HepG2 (cell line): ENCODE data around the gene RERE. TPM values are rescaled to one million over a fixed set of nuclear protein-coding genes. Genes with fewer than 3 reads are reported as not detected.

Source experiments
- CC2D1A ChIP-seq: sonication (generic); formaldehyde crosslinking; IDR thresholded peaks from 2 replicates; pipeline ENCODE4 v1.8.1; 2023; ENCODE audit warnings: mild to moderate bottlenecking, missing genetic modification reagents
- CCDC6 ChIP-seq: sonication (generic); formaldehyde crosslinking; IDR thresholded peaks from 2 replicates; pipeline ENCODE4 v1.8.1; 2022; ENCODE audit warnings: mild to moderate bottlenecking, missing genetic modification reagents, moderate library complexity
- GPBP1L1 ChIP-seq: sonication (generic); formaldehyde crosslinking; IDR thresholded peaks from 2 replicates; pipeline ENCODE4 v1.5.0; 2020; ENCODE audit warnings: mild to moderate bottlenecking, missing genetic modification reagents
- HNRNPK ChIP-seq: fragments of 200-400 bp; formaldehyde crosslinking; IDR thresholded peaks from 2 replicates; pipeline ENCODE4 v1.6.1; 2018; ENCODE audit warnings: low read length, low read depth, moderate library complexity, mild to moderate bottlenecking; ENCODE audit not compliant: poor library complexity, severe bottlenecking
- NONO ChIP-seq, 2 experiments: fragments of 450-650 bp in 1 of 2; sonication (generic) in 1 of 2; formaldehyde crosslinking in 1 of 2; IDR thresholded peaks in 1 of 2; conservative IDR thresholded peaks in 1 of 2; 2 replicates each; pipeline versions ENCODE4 v1.6.1 to v1.8.0; 2017 to 2022; ENCODE audit warnings: mild to moderate bottlenecking in 1 of 2, missing genetic modification reagents in 1 of 2, moderate library complexity in 1 of 2
- PAF1 ChIP-seq: IDR thresholded peaks from 2 replicates; pipeline ENCODE4 v1.6.1; 2016; ENCODE audit warnings: missing genetic modification reagents, missing compliant biosample characterization
- PCBP1 ChIP-seq: fragments of 200-400 bp; formaldehyde crosslinking; IDR thresholded peaks from 2 replicates; pipeline ENCODE4 v1.6.1; 2017; ENCODE audit warnings: mild to moderate bottlenecking, low read depth, low read length, borderline replicate concordance
- RARG ChIP-seq: sonication (generic); formaldehyde crosslinking; IDR thresholded peaks from 2 replicates; pipeline ENCODE4 v1.4.0; 2020; ENCODE audit warnings: low read depth, mild to moderate bottlenecking, missing genetic modification reagents
- SP2 ChIP-seq: sonication (generic); formaldehyde crosslinking; IDR thresholded peaks from 2 replicates; pipeline ENCODE4 v1.5.1; 2020; ENCODE audit warnings: mild to moderate bottlenecking, missing genetic modification reagents
- TGIF2 ChIP-seq: IDR thresholded peaks from 2 replicates; pipeline ENCODE4 v1.6.1; 2016; ENCODE audit warnings: control low read depth, missing compliant biosample characterization
- ZBTB26 ChIP-seq: IDR thresholded peaks from 2 replicates; pipeline ENCODE4 v1.6.1; 2016; ENCODE audit warnings: missing compliant biosample characterization, missing genetic modification reagents, borderline replicate concordance
- ZKSCAN5 ChIP-seq: sonication (generic); formaldehyde crosslinking; IDR thresholded peaks from 2 replicates; pipeline ENCODE4 v1.5.1; 2020; ENCODE audit warnings: mild to moderate bottlenecking, missing genetic modification reagents
- ZNF232 ChIP-seq: sonication (generic); formaldehyde crosslinking; IDR thresholded peaks from 2 replicates; pipeline ENCODE4 v1.4.0; 2020; ENCODE audit warnings: missing genetic modification reagents, borderline replicate concordance
- ZNF274 ChIP-seq: sonication (generic); formaldehyde crosslinking; IDR thresholded peaks from 2 replicates; pipeline ENCODE4 v1.5.1; 2020; ENCODE audit warnings: mild to moderate bottlenecking, missing genetic modification reagents
- ZNF629 ChIP-seq: sonication (generic); formaldehyde crosslinking; conservative IDR thresholded peaks from 2 replicates; pipeline ENCODE4 v1.5.0; 2020; ENCODE audit warnings: missing genetic modification reagents
- polyA plus RNA-seq, 8 experiments: library from polyadenylated mRNA; depleted of rRNA in 3 of 8; stranded (reverse) in 7 of 8; unstranded in 1 of 8; fragments of >200 nt; fragmentation: Illumina TruSeq in 4 of 8; extraction: Trizol in 4 of 8; gene quantifications; 2 replicates each; pipeline versions ENCODE4 v1.2.1 to v1.2.3, GENCODE V29; 2011 to 2016; ENCODE audit warnings: low read depth in 4 of 8, missing spikeins in 1 of 8, mixed read lengths in 1 of 8; ENCODE audit not compliant: insufficient read depth in 1 of 8
- total RNA-seq, 5 experiments: library from RNA; depleted of rRNA; stranded (reverse); fragments of >200 nt; fragmentation: Illumina TruSeq; extraction: Trizol; gene quantifications; 2 replicates each; pipeline ENCODE4 v1.2.3, GENCODE V29; 2016; ENCODE audit warnings: low read depth in 1 of 5
- TF ChIP-seq, protein P1 (sequence below): sonication (generic); formaldehyde crosslinking; conservative IDR thresholded peaks from 2 replicates; pipeline ENCODE4 v1.8.0; 2022; ENCODE audit warnings: low read depth, missing genetic modification reagents
- TF ChIP-seq, protein P2 (sequence below): sonication (generic); formaldehyde crosslinking; IDR thresholded peaks from 2 replicates; pipeline ENCODE4 v1.8.1; 2023; ENCODE audit warnings: mild to moderate bottlenecking, missing genetic modification reagents
- TF ChIP-seq, protein P3 (sequence below): sonication (generic); formaldehyde crosslinking; IDR thresholded peaks from 2 replicates; pipeline ENCODE4 v1.5.0; 2020; ENCODE audit warnings: mild to moderate bottlenecking, missing genetic modification reagents
- TF ChIP-seq, protein P4 (sequence below): sonication (generic); formaldehyde crosslinking; IDR thresholded peaks from 2 replicates; pipeline ENCODE4 v1.4.0; 2020; ENCODE audit warnings: missing genetic modification reagents; ENCODE audit errors: not compliant biosample characterization

RERE gene
- total and polyA plus RNA-seq, 2 of the 13 experiments (the other 11 are each of a cell fraction or from before 2014, with no cell fraction given), result 18.3 to 21.9 TPM

- TF ChIP-seq, protein P1, sequence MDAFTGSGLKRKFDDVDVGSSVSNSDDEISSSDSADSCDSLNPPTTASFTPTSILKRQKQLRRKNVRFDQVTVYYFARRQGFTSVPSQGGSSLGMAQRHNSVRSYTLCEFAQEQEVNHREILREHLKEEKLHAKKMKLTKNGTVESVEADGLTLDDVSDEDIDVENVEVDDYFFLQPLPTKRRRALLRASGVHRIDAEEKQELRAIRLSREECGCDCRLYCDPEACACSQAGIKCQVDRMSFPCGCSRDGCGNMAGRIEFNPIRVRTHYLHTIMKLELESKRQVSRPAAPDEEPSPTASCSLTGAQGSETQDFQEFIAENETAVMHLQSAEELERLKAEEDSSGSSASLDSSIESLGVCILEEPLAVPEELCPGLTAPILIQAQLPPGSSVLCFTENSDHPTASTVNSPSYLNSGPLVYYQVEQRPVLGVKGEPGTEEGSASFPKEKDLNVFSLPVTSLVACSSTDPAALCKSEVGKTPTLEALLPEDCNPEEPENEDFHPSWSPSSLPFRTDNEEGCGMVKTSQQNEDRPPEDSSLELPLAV (CRISPR knock-in tag), result no peak
- no peak for TF ChIP-seq ZNF232 (CRISPR knock-in tag)
- TF ChIP-seq ZNF274 (CRISPR knock-in tag), result no peak
- no peak for TF ChIP-seq ZKSCAN5 (CRISPR knock-in tag)
- TF ChIP-seq RARG (CRISPR knock-in tag), result no peak
- TF ChIP-seq ZNF629, result no peak
- TF ChIP-seq NONO (IDR thresholded peaks at IDR 0.05), result no peak
- TF ChIP-seq NONO (CRISPR knock-in tag; conservative IDR thresholded peaks at IDR 0.05), result peak; percentile 41; the same call in 1 of the 2 replicates
- TF ChIP-seq PCBP1, result no peak
- peak; percentile 62; the same call in 1 of the 2 replicates for TF ChIP-seq TGIF2
- no peak for TF ChIP-seq SP2 (CRISPR knock-in tag)
- TF ChIP-seq, protein P2, sequence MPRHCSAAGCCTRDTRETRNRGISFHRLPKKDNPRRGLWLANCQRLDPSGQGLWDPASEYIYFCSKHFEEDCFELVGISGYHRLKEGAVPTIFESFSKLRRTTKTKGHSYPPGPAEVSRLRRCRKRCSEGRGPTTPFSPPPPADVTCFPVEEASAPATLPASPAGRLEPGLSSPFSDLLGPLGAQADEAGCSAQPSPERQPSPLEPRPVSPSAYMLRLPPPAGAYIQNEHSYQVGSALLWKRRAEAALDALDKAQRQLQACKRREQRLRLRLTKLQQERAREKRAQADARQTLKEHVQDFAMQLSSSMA (CRISPR knock-in tag), result no peak
- no peak for TF ChIP-seq CCDC6
- TF ChIP-seq CC2D1A (CRISPR knock-in tag), result no peak
- no peak for TF ChIP-seq ZBTB26
- TF ChIP-seq GPBP1L1 (CRISPR knock-in tag), result no peak
- TF ChIP-seq, protein P3, sequence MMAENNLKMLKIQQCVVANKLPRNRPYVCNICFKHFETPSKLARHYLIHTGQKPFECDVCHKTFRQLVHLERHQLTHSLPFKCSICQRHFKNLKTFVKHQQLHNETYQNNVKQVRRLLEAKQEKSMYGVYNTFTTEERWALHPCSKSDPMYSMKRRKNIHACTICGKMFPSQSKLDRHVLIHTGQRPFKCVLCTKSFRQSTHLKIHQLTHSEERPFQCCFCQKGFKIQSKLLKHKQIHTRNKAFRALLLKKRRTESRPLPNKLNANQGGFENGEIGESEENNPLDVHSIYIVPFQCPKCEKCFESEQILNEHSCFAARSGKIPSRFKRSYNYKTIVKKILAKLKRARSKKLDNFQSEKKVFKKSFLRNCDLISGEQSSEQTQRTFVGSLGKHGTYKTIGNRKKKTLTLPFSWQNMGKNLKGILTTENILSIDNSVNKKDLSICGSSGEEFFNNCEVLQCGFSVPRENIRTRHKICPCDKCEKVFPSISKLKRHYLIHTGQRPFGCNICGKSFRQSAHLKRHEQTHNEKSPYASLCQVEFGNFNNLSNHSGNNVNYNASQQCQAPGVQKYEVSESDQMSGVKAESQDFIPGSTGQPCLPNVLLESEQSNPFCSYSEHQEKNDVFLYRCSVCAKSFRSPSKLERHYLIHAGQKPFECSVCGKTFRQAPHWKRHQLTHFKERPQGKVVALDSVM (CRISPR knock-in tag), result no peak
- TF ChIP-seq PAF1 (CRISPR knock-in tag), result 0 out of 2 replicates have a peak, but pooled peaks have one; percentile 53
- TF ChIP-seq, protein P4, sequence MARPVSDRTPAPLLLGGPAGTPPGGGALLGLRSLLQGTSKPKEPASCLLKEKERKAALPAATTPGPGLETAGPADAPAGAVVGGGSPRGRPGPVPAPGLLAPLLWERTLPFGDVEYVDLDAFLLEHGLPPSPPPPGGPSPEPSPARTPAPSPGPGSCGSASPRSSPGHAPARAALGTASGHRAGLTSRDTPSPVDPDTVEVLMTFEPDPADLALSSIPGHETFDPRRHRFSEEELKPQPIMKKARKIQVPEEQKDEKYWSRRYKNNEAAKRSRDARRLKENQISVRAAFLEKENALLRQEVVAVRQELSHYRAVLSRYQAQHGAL (CRISPR knock-in tag), result no peak
- peak; percentile 49 for TF ChIP-seq HNRNPK
Measured at GRCh38 chr1:8348777-8349472, 468.5 kb downstream of the RERE start (continued).
